GM18873 (cell line): ENCODE data around the gene FDPS.

Source experiments
- ATAC-seq: cut with Tn5 transposase; IDR thresholded peaks from one replicate; pipeline ENCODE4 v1.9.1; 2021; ENCODE audit warnings: mild to moderate bottlenecking, moderate library complexity, moderate number of reproducible peaks; ENCODE audit not compliant: unreplicated experiment, low FRiP score

The FDPS gene

DNA sequence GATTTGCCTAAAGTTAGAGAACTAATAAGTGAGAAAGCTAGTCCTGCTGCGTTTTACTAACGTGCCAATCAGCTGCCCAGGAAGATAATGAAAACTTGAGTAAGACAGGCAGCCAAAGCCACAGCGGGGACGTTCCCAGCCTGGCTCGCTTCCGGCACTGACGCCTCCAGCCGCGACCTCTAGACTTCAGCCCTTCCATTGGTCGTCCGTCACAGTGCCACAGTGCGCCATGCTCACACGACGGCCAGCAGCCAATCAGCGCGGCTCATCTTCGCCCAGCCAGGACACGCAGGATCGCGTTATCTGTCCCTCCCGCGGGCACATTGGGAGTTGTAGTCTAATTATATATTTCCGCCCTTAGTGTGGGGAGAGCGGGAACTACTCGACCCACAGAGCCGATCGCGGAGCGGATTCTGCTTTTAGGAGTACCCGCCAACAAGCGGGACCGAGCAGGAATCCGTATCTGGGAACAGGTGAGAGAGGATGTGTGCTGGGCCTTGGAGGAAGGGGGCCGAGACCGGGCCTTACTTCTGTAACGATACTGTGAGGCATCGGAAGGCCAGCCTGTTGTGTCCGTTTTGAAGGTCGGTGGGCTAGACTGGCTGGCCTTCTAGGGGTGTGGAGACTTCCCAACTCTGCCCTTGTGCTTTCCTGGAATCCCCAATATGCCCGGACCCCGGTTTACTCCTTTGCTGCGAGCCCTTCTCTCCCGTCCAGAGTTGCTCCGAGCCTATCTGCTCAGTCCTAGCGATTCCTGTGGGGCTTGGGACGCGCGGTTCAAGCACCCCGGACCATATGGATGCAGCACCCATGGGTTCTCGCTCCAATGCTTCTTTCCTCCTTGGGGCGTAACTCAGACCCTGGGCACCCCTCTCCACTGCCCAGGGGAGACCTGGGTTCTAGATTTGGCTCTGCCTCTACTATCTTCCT, at the start of gene FDPS:
Gene FDPS (plus strand): TSS at position 374 of the 930 bp plus-strand sequence. CDS start 924 bp downstream, outside the sequence.
- ATAC-seq = peak; percentile 86

DNA sequence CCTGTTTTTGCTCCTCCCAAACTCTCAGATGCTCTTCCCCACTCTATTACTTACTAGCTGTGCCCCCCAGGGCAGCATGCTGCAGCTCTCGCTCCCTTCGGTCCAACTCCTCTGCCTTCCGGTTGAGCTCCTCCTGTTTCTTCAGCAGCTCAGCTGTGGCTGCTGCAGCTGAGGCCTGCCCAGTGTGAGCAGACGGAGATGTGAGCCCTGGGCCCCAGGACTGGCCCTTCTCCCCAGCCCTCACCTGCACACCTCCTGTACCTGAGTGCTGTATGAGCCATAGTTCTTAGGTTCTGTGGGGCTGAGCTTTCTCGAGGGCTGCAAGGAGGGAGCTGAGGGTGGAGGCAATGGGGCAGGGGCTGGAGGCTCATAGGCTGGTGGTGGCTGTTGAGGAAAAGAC, 48.4 kb upstream of the FDPS start:
- ATAC-seq = no peak

DNA sequence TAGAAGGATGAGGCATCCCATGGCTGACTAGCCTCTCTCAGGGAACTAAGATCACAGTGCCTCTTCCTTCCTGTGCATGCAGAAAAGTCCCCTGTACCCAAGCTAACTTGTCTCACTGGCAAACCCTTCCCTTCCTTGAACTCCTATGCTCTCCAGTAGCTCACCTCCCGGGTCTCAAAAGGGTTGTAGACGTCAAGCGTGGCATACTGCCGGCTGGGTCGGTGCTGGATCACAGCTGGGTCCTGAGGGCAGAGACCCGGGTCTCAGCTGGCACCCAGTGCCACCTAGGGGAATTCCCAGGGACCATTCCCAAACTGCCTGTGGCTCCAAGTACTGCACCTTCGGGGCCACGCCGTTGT, 47.2 kb upstream of the FDPS start:
- ATAC-seq = no peak

DNA sequence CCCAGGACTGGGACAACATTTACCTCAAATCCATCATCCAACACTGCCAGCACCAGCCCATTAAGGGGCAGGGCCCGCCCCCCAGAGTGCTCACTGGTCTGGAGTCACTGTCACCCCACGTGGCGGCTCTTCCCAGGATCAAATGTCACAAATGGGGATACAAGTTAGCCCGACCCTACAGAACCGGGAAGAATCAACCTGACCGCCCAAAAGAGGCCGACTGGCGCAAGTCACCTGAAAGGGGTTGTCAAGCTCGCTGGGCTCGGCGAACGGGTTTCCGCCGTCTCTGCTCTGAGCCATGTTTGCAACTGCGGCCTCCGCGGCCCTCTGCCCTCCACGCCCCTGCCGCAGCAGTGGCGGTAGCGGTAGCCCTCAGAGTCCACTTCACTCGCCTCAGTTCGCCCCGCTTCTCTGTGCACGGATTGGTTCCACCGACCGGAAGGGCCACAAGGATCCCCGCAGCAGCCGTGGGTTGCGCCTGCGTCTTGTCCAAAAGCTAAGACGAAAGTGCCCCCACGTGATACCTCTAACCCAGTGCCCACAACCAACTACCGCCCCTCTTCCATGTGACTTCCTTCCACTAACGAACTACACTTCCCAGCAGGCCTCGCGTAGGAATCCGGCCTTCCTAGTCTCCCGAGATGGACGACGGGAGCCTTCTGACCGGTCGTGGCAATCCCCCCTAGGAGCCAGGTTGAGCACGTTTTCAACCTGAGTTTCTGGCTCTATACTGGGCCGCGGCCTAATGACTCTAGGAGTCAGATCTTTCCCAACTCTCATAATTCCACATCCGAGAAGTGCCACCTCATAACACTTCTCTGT, 46.6 kb upstream of the FDPS start, which contains the start of gene SCAMP3:
Gene SCAMP3 (minus strand): TSS at position 509 of the 822 bp plus-strand sequence. CDS start 209 bp downstream, at position 300.
- peak; percentile 79 for ATAC-seq

DNA sequence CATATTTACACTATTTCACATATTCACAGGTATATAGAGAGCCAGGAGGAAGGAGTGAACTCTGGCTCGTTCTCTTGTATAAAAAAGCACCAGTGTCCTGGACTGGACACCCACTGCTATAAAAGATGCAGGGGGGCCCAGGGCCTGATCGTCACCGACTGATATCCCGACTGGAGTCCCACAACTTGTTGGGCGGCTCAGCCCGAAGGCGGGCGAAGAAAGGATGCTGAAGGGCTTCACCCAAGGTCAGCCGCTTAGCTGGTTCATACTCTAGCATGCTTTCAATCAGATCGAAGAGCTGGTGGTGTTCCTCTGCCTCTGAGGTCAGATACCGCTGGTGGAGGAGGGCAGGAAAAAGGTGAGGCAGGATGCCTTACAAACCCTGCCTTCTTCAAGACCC, 45.6 kb upstream of the FDPS start:
- no peak for ATAC-seq

DNA sequence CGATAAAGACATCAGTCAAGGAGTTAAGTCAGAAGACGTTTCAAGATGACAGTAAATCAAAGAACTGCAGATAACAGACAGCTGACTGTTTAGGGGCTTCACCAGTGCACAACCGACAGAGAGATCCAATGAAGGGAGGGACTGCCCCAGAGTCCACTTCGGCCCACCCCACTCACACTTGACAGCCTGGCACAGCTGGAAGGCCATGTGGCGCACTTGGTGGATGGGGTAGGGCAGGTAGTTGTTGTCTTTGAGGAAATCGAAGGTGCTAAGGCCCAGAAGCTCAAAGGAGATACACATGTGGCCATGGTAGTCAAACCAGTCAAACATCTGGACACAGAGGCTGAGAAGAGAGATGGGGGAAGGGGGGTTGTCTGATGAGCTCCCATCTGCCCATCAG, 42.1 kb upstream of the FDPS start:
- ATAC-seq = no peak

DNA sequence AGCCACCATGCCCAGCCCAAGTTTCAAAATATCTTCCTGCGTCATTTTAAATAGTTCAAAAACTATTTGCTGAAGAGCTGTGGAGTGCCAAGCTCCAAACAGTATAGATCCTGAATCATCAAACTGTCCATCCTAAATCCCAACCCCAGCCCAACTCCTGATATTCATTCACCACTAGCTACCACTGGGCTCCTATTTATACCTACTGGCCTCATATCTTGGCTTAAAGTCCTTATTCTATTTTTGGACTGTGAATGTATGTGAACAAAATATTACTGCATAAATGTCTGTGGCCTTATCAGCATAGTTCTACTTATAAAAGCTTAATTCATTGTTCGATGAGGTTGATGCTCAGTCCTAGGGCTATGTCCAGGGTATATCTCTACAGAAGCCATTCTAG, 41.3 kb upstream of the FDPS start:
- ATAC-seq = no peak

DNA sequence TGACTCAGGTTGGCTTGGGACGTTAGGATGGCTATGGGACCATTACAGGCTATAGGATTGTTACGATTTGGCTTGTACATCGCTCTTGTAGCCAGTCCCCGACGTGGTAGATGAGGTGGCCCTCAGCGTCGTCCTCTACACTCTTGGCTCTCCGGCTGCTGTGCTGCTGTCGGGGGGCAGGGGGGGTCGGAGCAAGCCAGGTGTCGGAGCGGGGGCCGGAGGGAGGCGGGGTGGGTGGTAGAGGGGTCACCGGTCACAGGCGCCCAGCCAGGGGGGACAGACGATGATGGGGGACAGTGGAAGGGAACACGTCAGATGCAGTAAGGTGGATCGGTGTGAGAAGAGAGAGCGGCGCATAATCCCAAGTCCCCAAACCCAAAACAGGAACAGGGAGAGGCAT, 40.0 kb upstream of the FDPS start:
- ATAC-seq = no peak

DNA sequence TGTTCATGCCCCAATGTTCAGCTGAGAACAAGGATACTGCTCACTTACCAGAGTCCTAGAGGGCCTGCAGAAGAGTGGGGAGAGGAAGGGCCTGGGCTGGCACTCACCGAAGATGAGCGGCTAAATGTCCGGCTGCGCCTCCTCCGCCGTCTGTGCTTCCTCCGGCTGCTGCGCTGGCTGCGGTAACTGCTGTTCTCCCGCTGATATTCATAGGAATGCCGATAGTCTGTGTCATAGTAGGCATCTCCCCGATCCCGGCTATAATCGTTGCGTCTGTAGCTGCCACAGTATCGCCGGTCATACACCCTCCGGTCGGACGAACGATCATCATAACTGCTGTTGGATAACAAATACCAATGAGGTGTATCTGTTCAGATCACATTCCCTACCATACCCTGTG, 39.3 kb upstream of the FDPS start:
- no peak for ATAC-seq

DNA sequence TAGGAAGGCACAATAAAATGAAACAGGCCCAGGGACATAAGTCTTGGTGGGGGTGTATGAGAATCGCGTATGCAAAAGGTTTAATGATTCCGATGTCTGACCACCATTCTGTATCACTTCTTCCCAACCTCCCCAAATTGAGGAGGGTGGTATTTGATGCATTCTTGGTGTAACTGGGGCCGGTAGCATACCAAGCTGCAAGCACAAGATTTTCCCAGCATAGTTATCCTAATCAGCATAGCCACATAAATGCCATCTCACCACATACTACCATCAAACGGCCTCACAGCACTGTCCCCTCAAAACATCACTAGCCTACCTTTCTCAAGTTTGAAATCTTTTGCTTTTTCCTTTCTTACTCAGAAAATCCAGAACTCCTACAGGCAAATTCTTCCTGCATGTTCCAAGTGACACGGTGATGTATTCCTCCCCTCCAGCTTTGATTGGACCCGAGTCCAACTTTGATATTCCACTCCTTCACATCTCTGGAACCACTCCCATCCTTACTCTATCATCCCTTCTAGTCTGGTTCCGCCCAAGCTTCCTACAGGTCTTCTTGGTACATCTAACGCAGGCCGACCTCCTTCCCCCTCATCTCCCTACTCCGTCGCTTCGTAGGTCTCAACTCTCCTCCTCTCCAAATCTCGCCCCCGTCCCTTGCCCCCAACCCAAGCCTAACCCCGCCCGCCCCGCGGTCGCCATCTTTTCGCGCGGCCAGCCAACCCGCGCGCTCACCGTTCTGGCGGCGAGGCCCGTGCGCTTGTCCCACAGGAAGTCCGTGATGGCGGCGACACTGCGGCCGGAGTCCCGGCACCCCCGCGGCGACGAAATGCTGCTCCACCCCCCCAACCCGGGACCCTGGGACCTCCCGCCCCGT, 36.0 kb upstream of the FDPS start:
- peak; percentile 3 for ATAC-seq

DNA sequence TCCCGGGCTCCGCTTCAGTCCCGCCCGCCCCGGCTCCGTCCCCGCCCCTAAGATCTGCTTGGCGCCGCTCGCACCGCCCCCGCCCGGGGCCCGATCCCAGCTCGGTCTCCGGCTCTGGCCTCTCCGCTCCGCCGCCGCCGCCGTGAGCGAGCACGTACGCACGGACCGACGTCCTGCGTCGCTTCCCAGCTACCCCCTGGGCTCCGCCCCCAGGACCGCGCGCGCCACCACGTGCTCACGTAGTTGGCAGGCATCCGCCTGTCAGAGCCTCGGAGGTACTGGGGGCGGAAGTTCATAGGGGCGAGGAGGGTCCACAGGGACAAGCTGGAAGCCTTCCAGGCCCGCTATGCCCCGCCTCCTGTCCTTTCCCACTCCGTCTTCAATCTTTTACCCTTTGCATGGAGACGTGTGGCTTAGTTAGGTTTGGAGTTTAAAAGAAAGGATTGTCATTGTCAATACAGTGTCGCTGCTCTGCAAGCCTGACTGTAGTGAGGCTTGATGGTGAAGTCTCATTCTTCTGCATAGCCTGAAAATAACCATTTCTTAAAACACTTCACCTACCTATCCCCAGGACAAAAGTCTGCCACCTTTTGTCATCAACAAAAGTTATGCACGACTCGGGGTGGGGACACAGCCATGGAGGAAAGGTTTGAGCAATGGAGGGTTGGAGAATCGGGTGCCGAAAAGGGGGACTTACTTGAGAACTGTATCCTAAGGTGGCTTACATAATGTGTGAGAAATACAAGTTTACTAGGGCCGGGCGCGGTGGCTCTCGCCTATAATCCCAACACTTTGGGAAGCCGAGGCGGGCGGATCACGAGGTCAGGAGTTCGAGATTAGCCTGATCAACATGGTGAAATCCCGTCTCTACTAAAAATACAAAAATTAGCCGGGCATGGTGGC, 35.1 kb upstream of the FDPS start, which contains the start of gene CLK2:
Gene CLK2 (minus strand): TSS at position 162 of the 903 bp plus-strand sequence. CDS start 2,527 bp downstream, outside the sequence.
- peak; percentile 59 for ATAC-seq

DNA sequence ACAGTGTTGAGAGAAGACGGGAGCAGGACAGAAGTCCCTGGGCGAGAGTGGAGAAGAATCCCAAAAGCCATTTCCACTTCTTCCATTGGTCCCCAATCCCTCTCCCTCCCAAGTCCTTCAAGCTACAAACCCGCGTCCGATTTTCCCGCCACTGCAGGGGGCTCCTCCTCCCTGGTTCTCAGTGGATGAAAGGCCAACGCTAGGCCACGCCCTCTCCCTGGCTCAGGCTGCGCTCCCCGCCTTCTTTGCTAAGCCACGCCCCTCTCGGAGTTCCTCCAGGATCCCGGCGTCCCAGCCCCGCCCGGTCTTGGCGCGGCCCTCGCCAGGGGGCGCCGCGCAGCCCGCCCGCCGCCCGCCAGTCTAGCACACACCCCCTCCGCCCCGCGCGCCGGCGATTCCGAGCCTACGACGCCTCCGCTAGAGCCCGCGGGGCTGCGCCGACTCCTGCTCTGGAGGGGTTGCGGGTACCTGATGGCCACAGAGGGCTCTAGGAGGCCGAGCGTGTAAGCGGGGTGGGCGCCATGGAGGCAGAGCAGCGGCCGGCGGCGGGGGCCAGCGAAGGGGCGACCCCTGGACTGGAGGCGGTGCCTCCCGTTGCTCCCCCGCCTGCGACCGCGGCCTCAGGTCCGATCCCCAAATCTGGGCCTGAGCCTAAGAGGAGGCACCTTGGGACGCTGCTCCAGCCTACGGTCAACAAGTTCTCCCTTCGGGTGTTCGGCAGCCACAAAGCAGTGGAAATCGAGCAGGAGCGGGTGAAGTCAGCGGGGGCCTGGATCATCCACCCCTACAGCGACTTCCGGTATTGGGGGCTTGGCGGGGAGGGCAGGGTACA, 31.4 kb upstream of the FDPS start, which contains the start of gene HCN3:
Gene HCN3 (plus strand): TSS at position 394 of the 832 bp plus-strand sequence. CDS start 128 bp downstream, at position 522.
- ATAC-seq = peak; percentile 70

DNA sequence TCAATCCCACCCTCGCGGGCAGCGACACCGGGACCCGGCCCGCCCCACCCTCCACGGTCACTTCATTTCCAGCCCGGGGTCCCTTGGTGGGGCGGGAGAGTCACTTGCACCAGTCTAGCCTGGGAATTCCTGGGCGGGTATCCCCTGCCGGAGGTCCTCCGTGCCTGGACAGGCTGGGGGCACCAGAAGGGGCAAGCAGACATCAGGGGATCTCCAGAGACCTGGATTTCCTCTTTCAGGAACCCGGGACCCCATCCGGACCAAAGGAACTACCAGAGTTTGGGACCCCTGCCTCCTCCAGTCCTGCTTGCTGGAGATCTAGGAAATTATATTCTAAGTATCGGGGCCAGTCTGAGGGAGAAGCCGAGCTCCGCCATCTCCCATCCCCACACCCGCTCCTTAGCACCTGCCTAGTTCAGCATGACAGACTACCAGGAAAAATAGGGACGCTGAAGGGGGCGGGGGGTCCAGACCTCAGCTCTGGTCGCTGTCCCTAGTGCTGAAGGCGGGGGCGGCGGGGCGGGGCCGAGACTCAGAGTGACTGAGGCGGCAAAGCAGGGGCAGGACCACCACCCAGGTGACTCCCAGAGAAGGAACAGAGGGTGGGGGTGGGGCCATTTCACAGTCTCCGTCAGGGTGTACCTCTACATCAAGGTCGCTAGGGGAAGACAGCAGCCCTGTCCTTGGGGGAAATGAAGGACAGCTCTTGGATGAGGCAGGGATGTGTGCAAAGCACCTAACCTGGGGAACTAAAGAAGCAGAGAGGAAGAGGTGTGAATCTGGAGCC, 30.6 kb upstream of the FDPS start:
- ATAC-seq = no peak

DNA sequence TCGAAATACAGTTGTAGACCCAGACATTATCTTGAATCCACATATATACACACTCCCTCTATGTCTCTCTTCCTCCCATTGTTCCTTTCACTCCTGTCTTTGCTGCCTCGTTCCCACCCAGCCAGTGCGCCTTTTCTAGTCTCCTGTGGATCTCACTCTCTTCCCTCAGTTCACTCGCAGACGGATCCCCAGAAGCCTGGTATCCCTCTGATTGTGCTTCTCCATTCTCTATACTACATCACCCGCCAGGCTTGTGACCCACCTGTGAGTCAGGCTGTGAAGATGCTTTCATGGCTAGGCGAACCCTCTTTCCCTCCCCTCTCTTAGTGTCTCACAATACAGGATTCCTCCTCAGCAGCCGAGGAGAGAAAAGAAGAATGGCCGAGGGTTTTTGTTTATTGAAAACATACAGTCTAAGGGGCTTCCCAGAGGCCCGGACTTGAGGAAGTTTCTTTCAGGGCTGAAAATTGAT, 29.9 kb upstream of the FDPS start:
- no peak for ATAC-seq

DNA sequence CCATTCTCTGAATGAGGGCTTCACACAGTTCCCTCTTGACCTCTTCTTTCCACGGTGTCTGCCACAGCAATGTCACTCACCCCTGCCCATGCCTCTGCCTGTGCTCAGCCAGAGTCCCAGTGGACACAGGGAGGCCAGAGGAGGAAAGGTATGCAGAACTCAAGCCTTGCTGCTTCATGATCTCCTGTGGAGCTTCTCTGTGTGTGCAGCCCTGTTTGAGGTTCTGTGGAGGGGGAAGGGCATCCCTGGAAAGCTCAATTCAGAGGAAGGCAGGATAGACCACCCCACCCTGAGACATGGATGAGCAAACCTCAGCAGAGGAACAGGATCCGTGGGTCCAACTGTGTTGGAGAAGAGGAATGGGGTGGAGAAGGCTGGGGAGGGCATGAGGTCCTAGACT, 29.4 kb upstream of the FDPS start:
- ATAC-seq = no peak

DNA sequence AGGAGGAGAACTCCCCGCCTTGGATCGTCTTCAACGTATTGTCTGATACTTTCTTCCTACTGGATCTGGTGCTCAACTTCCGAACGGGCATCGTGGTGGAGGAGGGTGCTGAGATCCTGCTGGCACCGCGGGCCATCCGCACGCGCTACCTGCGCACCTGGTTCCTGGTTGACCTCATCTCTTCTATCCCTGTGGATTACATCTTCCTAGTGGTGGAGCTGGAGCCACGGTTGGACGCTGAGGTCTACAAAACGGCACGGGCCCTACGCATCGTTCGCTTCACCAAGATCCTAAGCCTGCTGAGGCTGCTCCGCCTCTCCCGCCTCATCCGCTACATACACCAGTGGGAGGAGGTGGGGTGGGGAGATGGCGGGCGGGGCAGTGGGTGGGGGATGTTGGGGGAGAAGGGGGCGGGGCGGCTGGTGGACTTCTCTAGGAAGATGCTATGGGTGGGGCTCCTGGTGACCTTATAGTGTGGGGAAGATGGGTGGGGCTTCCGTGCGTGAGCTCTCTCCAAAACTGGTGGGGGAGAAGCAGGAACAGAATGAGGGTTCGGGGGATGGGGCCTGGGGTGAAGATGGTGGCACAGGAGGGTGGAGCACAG, 26.1 kb upstream of the FDPS start:
- no peak for ATAC-seq

DNA sequence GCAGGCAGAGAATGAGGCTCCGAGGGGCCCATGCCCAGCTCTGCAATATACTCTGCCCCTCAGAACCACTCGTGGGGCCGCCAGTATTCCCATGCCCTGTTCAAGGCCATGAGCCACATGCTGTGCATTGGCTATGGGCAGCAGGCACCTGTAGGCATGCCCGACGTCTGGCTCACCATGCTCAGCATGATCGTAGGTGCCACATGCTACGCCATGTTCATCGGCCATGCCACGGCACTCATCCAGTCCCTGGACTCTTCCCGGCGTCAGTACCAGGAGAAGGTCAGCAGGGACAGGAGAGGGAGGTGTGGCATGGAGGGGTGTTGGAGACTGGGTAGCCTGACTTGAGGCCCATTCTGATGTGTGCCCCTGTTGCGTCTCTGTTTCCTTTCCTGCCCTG, 24.2 kb upstream of the FDPS start:
- no peak for ATAC-seq
